GM19397 (cell line): Measurements from ENCODE around the gene FIGNL1.
"Not testable (repeated sequence)": the region's sequence is repeated elsewhere in the genome, so short reads cannot be mapped to it uniquely, and the experiment has no call there.

Experiments used
- ATAC-seq: cut with Tn5 transposase; IDR thresholded peaks from one replicate; pipeline ENCODE4 v1.9.1; 2021; ENCODE audit warnings: mild to moderate bottlenecking, moderate library complexity; ENCODE audit not compliant: unreplicated experiment

Gene FIGNL1

GRCh38 chr7:50472427-50472826 lies 22.3 kb upstream of the FIGNL1 start:
- ATAC-seq: no peak

GRCh38 chr7:50471970-50472369 lies 21.8 kb upstream of the FIGNL1 start:
- ATAC-seq: no peak

GRCh38 chr7:50470250-50471163 lies 20.4 kb upstream of the FIGNL1 start:
- ATAC-seq: no peak

- ATAC-seq: no peak
Observed at GRCh38 chr7:50469181-50469580, 19.0 kb upstream of the FIGNL1 start.

- ATAC-seq: peak; percentile 95
Observed at GRCh38 chr7:50467817-50468610, 17.9 kb upstream of the FIGNL1 start.

GRCh38 chr7:50466815-50467585 lies 16.9 kb upstream of the FIGNL1 start:
- ATAC-seq: no peak

GRCh38 chr7:50463035-50463434 lies 12.9 kb upstream of the FIGNL1 start:
- ATAC-seq: no peak

- ATAC-seq: no peak
Observed at GRCh38 chr7:50462361-50462760, 12.2 kb upstream of the FIGNL1 start.

- no peak for ATAC-seq
Observed at GRCh38 chr7:50461695-50462094, 11.5 kb upstream of the FIGNL1 start.

- not testable (repeated sequence) for ATAC-seq
Observed at GRCh38 chr7:50459183-50459582, 9.0 kb upstream of the FIGNL1 start.

GRCh38 chr7:50458651-50459050 lies 8.5 kb upstream of the FIGNL1 start:
- ATAC-seq: not testable (repeated sequence)

GRCh38 chr7:50456371-50457123 lies 6.4 kb upstream of the FIGNL1 start:
- no peak for ATAC-seq

- no peak for ATAC-seq
Observed at GRCh38 chr7:50455658-50456057, 5.5 kb upstream of the FIGNL1 start.

- no peak for ATAC-seq
Observed at GRCh38 chr7:50454968-50455367, 4.8 kb upstream of the FIGNL1 start.

- ATAC-seq: peak; percentile 27
Observed at GRCh38 chr7:50450590-50451032, 461 bp upstream of the FIGNL1 start.

GRCh38 chr7:50449501-50449880 lies 659 bp downstream of the FIGNL1 start:
- ATAC-seq: no peak

GRCh38 chr7:50448823-50449222 lies 1.3 kb downstream of the FIGNL1 start:
- no peak for ATAC-seq

GRCh38 chr7:50446542-50446960 lies 3.6 kb downstream of the FIGNL1 start:
- ATAC-seq: no peak

- ATAC-seq: no peak
Observed at GRCh38 chr7:50436133-50436806, 13.9 kb downstream of the FIGNL1 start.
